Measurements from ENCODE around the gene ATP13A4.

ATP13A4 gene

DNA sequence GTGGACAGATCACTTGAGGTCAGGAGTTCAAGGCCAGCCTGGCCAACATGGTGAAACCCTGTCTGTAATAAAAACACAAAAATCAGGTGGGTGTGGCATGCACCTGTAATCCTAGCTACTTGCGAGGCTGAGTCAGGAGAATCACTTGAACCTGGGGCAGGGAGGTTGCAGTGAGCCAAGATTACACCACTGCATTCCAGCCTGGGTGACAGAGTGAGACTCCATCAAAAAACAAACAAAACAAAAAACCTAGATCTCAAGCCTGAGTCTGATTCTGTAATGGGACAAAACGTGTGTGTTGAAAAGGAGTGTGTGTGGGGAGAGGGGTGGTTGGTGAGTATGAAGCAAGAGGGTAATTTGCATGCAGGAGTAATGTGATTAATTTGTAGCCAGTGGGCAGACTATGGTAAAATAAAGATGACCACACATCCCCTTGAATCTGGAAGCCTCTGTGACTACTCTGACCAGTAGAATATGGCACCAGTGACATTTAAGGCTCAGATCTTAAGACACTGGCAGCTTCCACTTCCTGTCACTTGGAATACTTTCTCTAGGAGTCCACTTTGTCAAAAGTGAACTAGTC is 19.9 kb upstream of the ATP13A4 start:
- no peaks in the 10 kb centered on the region for H3K36me3 ChIP-seq (ENCODE audit: control insufficient read depth, low read length)
- H3K79me2 ChIP-seq (ENCODE audit: control insufficient read depth, low read length): no peaks in the 10 kb centered on the region
- no peaks in the 10 kb centered on the region for H3F3A ChIP-seq (ENCODE audit: control insufficient read depth, insufficient read depth)

GRCh38 chr3:193573403-193574191 is 18.9 kb upstream of the ATP13A4 start:
- H3K27me3 ChIP-seq (ENCODE audit: control insufficient read depth, low read length): peaks cover 4% of the 10 kb centered on the region; the same call in 1 of the 2 replicates
- TF ChIP-seq CTCF (IDR thresholded peaks at IDR 0.05; ENCODE audit: low read depth, low read length, poor library complexity, severe bottlenecking) (no peak), EZH2phosphoT487 (IDR thresholded peaks at IDR 0.05; ENCODE audit: borderline replicate concordance, low read length) (no peak)
- H3K79me2 ChIP-seq (ENCODE audit: control insufficient read depth, low read length): no peaks in the 10 kb centered on the region
- H4K20me1 ChIP-seq (ENCODE audit: control insufficient read depth, insufficient read depth, low read depth, low read length): no peaks in the 10 kb centered on the region
- no peaks in the 10 kb centered on the region for H3F3A ChIP-seq (ENCODE audit: control insufficient read depth, insufficient read depth)
- no peaks in the 10 kb centered on the region for H3K9me2 ChIP-seq (replicated peaks; ENCODE audit: control insufficient read depth, low read length)
- no peak overlapping the region for H3K27ac ChIP-seq (ENCODE audit: low read depth, low read length)
- no peak overlapping the region for H3K4me2 ChIP-seq (ENCODE audit: low read length)
- no peaks in the 10 kb centered on the region for H3K36me3 ChIP-seq (ENCODE audit: control insufficient read depth, low read length)
- no peaks in the 10 kb centered on the region for H3K9me3 ChIP-seq (ENCODE audit: control insufficient read depth, insufficient read depth, low read length)
- no peak overlapping the region for H3K4me3 ChIP-seq (ENCODE audit: low read length)
- H3K4me1 ChIP-seq (ENCODE audit: control insufficient read depth, low read length): no peaks in the 10 kb centered on the region

More for the DNA sequence above, 19.9 kb upstream of the ATP13A4 start:
- no peaks in the 10 kb centered on the region for H3K4me1 ChIP-seq (ENCODE audit: control insufficient read depth, low read length)
- H3K9me3 ChIP-seq (ENCODE audit: control insufficient read depth, insufficient read depth, low read length): no peaks in the 10 kb centered on the region
- no peaks in the 10 kb centered on the region for H3K9me2 ChIP-seq (replicated peaks; ENCODE audit: control insufficient read depth, low read length)
- TF ChIP-seq EZH2phosphoT487 (IDR thresholded peaks at IDR 0.05; ENCODE audit: borderline replicate concordance, low read length): no peak
- H4K20me1 ChIP-seq (ENCODE audit: control insufficient read depth, insufficient read depth, low read depth, low read length): no peaks in the 10 kb centered on the region
- peaks cover 4% of the 10 kb centered on the region; the same call in 1 of the 2 replicates for H3K27me3 ChIP-seq (ENCODE audit: control insufficient read depth, low read length)
- H3K27ac ChIP-seq (ENCODE audit: low read depth, low read length): no peak overlapping the region
- no peak overlapping the region for H3K4me3 ChIP-seq (ENCODE audit: low read length)
- H3K4me2 ChIP-seq (ENCODE audit: low read length): no peak overlapping the region

- Histone ChIP-seq H3K36me3 (ENCODE audit: control insufficient read depth, low read length) (no peaks in the 10 kb centered on the region), H3K9me2 (replicated peaks; ENCODE audit: control insufficient read depth, low read length) (no peaks in the 10 kb centered on the region), H3K4me3 (ENCODE audit: low read length) (no peak overlapping the region), H3K9me3 (ENCODE audit: control insufficient read depth, insufficient read depth, low read length) (no peaks in the 10 kb centered on the region), H3K4me1 (ENCODE audit: control insufficient read depth, low read length) (no peaks in the 10 kb centered on the region), H3K27me3 (ENCODE audit: control insufficient read depth, low read length) (peaks cover 4% of the 10 kb centered on the region; the same call in 1 of the 2 replicates), H3K4me2 (ENCODE audit: low read length) (no peak overlapping the region), H4K20me1 (ENCODE audit: control insufficient read depth, insufficient read depth, low read depth, low read length) (no peaks in the 10 kb centered on the region), H3K27ac (ENCODE audit: low read depth, low read length) (no peak overlapping the region), H3F3A (ENCODE audit: control insufficient read depth, insufficient read depth) (no peaks in the 10 kb centered on the region), H3K79me2 (ENCODE audit: control insufficient read depth, low read length) (no peaks in the 10 kb centered on the region)
- peak; percentile 82 for TF ChIP-seq CTCF (IDR thresholded peaks at IDR 0.05; ENCODE audit: low read depth, low read length, poor library complexity, severe bottlenecking)
- TF ChIP-seq EZH2phosphoT487 (IDR thresholded peaks at IDR 0.05; ENCODE audit: borderline replicate concordance, low read length): no peak
Observed at GRCh38 chr3:193572426-193572908, 17.8 kb upstream of the ATP13A4 start.

- Histone ChIP-seq H3K9me2 (replicated peaks; ENCODE audit: control insufficient read depth, low read length) (no peaks in the 10 kb centered on the region), H3K79me2 (ENCODE audit: control insufficient read depth, low read length) (no peaks in the 10 kb centered on the region), H3K4me1 (ENCODE audit: control insufficient read depth, low read length) (no peaks in the 10 kb centered on the region), H4K20me1 (ENCODE audit: control insufficient read depth, insufficient read depth, low read depth, low read length) (no peaks in the 10 kb centered on the region), H3K9me3 (ENCODE audit: control insufficient read depth, insufficient read depth, low read length) (no peaks in the 10 kb centered on the region), H3K4me3 (ENCODE audit: low read length) (no peak overlapping the region), H3K27ac (ENCODE audit: low read depth, low read length) (no peak overlapping the region), H3F3A (ENCODE audit: control insufficient read depth, insufficient read depth) (no peaks in the 10 kb centered on the region), H3K4me2 (ENCODE audit: low read length) (no peak overlapping the region), H3K36me3 (ENCODE audit: control insufficient read depth, low read length) (no peaks in the 10 kb centered on the region), H3K27me3 (ENCODE audit: control insufficient read depth, low read length) (no peaks in the 10 kb centered on the region)
- no peak for TF ChIP-seq CTCF (IDR thresholded peaks at IDR 0.05; ENCODE audit: low read depth, low read length, poor library complexity, severe bottlenecking)
Observed at GRCh38 chr3:193569119-193569518, 14.4 kb upstream of the ATP13A4 start.
